Limb (tissue), 2 donors: ENCODE results near the gene TRHDE.
"Not testable (repeated sequence)": the region's sequence is repeated elsewhere in the genome, so short reads cannot be mapped to it uniquely, and the experiment has no call there.

Experiments
- DNase-seq, 2 donors: peaks; one replicate each; pipeline ENCODE4 v3.0.0-alpha.2; 2016; ENCODE audit errors: extremely low spot score in 2 of 2

TRHDE gene

GRCh38 chr12:72509891-72510290, 237.7 kb downstream of the TRHDE start:
- no peak for DNase-seq

- DNase-seq: no peak
Observed at GRCh38 chr12:72510772-72511171, 238.6 kb downstream of the TRHDE start.

DNA sequence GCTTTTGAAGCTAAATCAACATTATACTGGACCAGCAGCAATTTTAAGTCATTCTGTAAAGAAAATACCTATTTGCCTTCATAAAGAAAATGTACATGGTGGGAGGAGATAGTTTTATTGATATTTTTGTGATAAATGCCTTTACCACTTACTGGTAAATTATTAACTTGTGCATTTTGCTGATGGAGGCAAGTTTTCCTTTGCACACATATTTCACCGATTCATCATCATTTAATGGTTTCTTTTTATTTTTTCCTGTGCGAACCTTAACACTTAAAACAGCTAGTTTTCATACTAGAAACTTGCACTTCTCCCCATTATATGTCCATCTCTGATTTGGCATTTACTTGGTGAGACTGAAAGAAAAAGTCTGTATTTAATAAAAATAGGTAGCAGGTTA, 239.3 kb downstream of the TRHDE start:
- DNase-seq: no peak

GRCh38 chr12:72511906-72512305, 239.7 kb downstream of the TRHDE start:
- peak in 1 of 2 donors; percentile 19 for DNase-seq

GRCh38 chr12:72520044-72520678, 248.0 kb downstream of the TRHDE start:
- not testable (repeated sequence) for DNase-seq

DNA sequence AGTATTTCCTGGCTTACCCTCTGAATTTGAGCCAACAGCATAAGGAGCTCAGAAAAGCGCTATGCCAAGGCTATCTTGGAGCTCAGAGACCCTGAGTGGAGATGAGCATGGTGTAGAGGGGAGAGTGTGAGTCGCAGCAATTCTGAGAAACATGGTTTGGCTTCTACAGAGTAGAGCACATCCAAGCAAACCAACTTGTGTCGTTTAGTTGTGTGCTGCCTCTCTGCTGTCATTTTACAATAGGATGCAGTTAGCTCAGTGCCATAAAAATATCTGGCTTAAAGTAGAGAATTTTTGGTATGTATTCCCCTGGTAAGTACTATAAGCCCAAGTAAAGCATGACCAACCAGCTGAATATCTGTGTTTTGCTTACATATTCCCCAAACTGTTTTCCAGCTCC, 249.2 kb downstream of the TRHDE start:
- peak in 1 of 2 donors; percentile 27 for DNase-seq

DNA sequence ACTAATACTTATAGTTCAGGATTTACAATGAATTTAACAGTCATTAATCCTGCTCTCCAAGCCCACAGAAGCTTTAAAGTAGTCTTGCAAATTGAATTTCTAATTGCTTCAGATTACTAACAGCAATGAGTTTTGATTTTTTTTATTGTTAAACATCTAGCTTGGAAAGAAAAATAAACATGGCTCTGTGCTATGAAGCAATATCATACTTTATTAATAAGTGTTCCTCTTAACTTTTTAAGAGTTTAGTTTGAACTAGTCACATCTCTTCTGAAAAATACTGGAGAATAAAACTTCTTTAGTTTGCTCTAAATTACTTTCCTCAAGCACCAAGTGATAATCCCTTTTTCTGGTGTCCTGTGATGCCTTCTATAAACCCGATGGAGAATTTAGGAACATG, 250.2 kb downstream of the TRHDE start:
- no peak for DNase-seq

GRCh38 chr12:72523754-72524153, 251.6 kb downstream of the TRHDE start:
- no peak for DNase-seq

DNA sequence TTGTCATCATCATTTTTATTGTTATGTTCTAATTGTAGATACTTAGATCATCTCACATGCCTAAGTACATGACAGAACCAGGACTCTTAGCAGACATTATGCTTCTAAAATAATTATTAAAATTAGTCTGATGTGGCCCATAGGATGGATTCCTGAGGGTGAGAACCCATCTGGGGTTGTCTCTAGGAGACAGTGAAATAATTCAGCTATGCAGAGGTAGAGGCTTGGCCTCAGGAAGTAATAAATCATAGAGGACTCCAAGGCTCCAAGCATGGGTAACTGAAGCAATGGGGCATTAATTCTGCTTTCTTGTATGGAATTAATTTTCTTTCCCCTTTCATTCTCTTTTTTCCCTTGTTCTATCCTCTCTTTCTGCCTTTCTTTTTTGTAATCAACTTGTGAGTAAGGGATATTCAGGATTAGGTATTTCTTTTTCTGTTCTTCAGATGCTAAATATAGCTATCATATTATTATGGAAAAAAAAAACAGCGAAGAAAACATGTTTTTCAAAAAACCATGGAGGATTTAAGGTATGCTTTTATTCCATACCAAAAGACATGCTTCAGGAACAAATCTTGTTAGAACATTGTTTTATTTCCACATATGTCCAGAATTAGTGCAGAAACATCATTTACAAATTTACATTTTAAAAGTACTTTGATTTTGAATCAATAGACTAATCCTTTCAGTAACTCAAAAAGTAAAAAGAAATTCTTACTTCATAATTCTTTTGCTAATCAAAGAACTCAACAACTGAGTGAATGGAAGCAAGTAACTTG, 263.2 kb downstream of the TRHDE start:
- DNase-seq: no peak

- no peak for DNase-seq
Observed at GRCh38 chr12:72540811-72541210, 268.6 kb downstream of the TRHDE start.

DNA sequence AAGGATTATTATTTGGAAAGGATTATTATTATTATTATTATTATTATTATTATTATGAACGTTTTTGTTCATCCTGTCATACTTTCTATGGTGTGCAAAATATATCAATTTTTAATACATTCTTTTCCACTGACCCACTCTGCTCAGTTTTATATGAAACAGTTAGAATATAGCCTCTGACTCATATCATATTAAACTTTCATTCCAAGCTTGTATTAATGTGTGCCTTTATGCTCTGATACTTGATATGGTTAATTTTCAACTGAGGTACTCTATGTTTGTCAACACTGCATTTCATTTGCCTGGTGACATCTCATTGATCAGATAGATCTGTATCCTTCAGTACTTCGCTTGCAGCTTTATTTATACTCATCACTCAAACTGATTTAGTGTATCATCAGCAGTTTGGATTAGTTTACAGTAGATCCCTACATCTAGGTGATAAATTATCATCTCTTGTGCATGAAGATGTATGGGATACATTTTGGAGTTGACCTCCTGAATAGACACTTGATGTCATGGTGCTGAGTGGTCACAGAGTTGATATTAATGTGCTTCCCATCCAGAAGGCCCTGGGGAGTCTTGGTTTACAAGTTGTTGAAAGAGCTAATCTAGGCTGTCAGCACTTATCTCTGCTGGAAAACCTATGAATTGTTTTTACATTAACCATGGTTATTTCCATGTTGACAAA, 271.8 kb downstream of the TRHDE start:
- no peak for DNase-seq

DNA sequence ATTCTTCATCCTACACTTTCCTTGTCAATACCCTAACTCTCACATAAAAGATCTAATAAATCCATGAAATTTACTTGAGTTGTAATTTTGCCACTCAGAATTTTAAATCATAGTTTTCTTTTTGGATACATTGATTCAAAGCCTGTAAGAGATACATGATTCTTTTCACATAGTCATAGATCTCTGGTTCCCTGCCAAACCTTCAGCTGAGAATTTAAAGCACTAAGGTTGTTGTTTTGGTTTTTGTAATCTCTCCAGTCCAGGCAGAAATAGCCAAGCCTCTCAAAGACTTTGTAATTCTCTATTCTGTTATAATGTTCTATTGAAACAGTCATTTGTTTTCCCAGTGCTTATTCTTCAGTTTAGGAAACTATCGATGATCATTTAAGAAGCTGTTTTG, 273.9 kb downstream of the TRHDE start:
- DNase-seq: no peak

DNA sequence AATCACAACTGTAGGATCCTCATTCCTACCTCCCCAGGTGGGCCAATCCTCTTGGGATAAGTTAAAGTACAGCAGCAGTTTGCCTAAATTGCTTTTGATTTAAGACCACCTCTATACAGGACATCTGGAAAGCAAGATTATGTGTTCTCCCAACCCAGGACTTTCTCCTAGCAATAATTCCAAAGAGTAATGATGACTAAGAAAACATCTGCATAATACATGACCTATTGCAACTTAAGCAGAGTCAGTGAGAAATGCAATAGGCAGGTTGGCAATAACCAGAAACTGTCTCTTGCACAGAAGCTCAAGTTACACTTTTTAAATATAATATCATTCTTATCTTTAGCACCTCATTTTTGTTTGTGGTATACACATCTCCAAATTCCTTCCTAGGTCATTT, 275.4 kb downstream of the TRHDE start:
- DNase-seq: no peak

DNA sequence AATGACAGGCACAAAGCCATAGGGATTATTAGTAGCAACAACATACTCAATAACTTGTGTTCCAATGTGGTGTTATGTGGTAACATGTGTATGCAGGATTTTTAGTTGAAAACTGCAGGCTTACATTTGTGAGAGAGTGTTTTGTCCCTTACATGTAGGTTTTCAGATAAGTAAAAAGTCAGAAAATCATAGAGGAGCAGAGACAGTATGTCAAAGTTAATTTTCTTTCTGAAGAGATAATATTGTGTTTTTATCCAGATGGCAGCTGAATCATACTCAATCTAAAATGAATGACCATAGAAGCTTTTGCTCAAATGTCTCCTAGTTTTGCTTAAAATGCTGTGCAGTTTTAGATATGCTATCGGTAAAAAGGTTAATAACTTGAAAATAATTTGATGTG, 277.0 kb downstream of the TRHDE start:
- DNase-seq: no peak

DNA sequence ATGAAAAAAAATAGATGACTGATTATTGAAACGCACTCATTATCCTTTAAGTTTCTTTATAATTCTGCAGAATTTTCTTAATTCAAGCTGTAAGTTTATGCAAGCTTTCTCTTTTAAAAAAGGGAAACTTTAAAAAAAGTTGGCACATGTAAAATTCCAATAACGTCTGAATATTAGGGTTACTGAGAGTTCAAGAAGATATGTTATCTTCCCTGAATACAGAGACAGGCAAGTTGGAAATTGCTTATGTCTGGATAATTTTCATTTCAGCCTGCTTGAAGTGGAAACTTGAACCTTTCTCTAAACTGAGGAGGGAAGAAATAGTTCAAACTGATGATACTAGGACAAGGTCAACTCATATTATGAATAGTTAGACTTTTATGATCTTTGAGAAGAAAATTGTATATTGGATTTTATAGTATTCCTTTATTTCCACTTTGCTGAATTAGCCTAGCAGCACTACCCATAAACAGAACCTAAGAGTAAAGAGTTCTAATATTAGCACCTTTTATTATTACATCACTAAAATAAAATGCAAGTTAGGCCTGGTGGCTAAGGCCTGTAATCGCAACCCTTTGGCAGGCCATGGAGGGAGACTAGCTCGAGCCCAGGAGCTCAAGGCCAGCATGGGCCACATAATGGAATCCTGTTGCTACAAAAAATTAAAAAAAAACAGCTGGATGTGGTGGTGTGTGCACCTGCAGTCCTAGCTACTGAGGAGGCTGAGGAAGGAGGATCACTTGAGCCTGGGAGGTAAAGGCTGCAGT, 288.0 kb downstream of the TRHDE start:
- DNase-seq: no peak

DNA sequence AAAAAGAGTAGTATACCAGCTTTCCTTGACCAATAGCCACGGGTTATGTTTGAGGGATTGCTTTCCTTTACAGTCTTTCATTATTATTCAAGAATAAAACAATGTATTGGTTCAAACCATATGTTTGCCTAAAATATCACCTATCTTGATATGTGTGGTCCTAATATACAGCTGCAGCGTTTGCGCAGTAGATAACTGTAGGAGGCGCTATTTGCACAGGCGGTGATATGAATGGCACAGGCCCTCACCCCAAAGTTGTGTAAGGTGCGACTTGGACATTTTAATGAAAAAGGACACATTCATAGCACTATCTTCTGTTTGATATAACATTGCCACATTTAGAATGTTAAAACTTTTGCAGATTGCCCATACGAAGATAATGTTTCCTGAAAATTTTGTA, 298.4 kb downstream of the TRHDE start:
- DNase-seq: no peak

DNA sequence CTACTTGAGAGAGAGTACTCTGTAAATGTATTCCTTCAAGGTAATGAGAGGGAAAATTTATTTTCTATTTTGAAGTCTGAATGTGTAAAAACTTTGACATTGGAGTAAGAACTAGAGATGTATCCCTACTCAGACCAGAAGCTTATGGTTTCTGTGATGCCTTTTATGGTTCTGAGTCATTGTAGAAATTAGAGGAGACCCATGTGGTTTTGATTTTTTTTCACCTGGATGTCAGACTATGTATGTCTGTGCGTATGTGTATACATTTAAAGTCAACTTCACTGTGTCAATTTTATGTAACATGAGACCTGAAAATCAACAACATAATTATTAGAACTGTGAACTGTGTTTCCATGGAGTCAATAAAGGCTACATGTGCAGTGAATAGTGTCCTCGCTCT, 302.0 kb downstream of the TRHDE start:
- DNase-seq: no peak

- DNase-seq: no peak
Observed at GRCh38 chr12:72578327-72578726, 306.2 kb downstream of the TRHDE start.

GRCh38 chr12:72586456-72586855, 314.3 kb downstream of the TRHDE start:
- DNase-seq: no peak

DNA sequence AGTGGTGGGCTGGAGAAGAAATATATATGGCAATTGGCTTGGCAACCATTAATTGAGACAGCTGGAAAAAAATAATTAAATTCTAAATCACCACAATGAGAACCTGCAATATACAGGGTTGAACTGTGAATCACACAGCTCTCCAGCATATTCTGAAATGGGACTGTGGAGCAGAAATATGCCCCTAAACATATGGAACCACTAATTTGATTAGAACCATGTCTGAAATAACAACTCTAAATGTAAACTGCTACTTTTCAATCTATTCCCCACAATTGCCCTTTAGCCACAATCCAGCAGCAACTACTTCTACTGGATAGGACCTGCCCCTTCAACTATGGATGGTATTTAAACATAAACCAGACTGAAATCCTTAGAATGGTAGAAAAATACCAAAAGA, 330.4 kb downstream of the TRHDE start:
- no peak for DNase-seq

- no peak for DNase-seq
Observed at GRCh38 chr12:72605975-72606374, 333.8 kb downstream of the TRHDE start.

- DNase-seq: no peak
Observed at GRCh38 chr12:72610342-72610741, 338.2 kb downstream of the TRHDE start.
